GM23248 (cell line): ENCODE results near the gene DHRS3. TPM values are rescaled to one million over a fixed set of nuclear protein-coding genes. Genes with fewer than 3 reads are reported as not detected.

ENCODE experiments used
- DNase-seq: peaks from one replicate; pipeline ENCODE4 v3.0.0-alpha.2; 2015
- H2AFZ ChIP-seq: fragments of 200-600 bp; sonication (generic); 2 replicates; pipeline ENCODE4 v1.6.1; 2016; ENCODE audit warnings: antibody characterized with exemption
- H3F3A ChIP-seq: fragments of 200-600 bp; sonication (generic); 2 replicates; pipeline ENCODE4 v1.6.1; 2016; ENCODE audit warnings: mild to moderate bottlenecking, antibody characterized with exemption, mixed run types; ENCODE audit not compliant: insufficient read depth
- H3K27ac ChIP-seq: fragments of 200-600 bp; sonication (generic); 2 replicates; pipeline ENCODE4 v1.5.1; 2016; ENCODE audit warnings: mild to moderate bottlenecking
- H3K27me3 ChIP-seq: fragments of 200-600 bp; sonication (generic); replicated peaks from 2 replicates; pipeline ENCODE4 v1.6.1; 2016; ENCODE audit warnings: mild to moderate bottlenecking; ENCODE audit not compliant: insufficient read depth
- H3K36me3 ChIP-seq: fragments of 200-600 bp; sonication (generic); 2 replicates; pipeline ENCODE4 v1.6.1; 2016; ENCODE audit warnings: low read depth, mild to moderate bottlenecking
- H3K4me1 ChIP-seq: fragments of 200-600 bp; sonication (generic); 2 replicates; pipeline ENCODE4 v1.6.1; 2016; ENCODE audit warnings: mild to moderate bottlenecking; ENCODE audit not compliant: insufficient read depth
- H3K4me2 ChIP-seq: fragments of 200-600 bp; sonication (generic); one replicate; pipeline ENCODE4 v1.6.1; 2016; ENCODE audit warnings: mild to moderate bottlenecking; ENCODE audit not compliant: unreplicated experiment
- H3K4me3 ChIP-seq: fragments of 200-600 bp; sonication (generic); 2 replicates; pipeline ENCODE4 v1.5.1; 2016; ENCODE audit warnings: mild to moderate bottlenecking
- H3K79me2 ChIP-seq: fragments of 200-600 bp; sonication (generic); 2 replicates; pipeline ENCODE4 v1.6.1; 2016; ENCODE audit warnings: mild to moderate bottlenecking; ENCODE audit not compliant: insufficient read depth
- H3K9ac ChIP-seq: fragments of 200-600 bp; sonication (generic); 2 replicates; pipeline ENCODE4 v1.6.1; 2016; ENCODE audit warnings: mild to moderate bottlenecking
- H3K9me2 ChIP-seq: fragments of 200-600 bp; sonication (generic); 2 replicates; pipeline ENCODE4 v1.6.1; 2016; ENCODE audit warnings: mixed run types, mild to moderate bottlenecking, moderate library complexity; ENCODE audit not compliant: insufficient read depth
- H3K9me3 ChIP-seq: fragments of 200-600 bp; sonication (generic); one replicate; pipeline ENCODE4 v1.6.1; 2017; ENCODE audit warnings: low read depth
- H4K20me1 ChIP-seq: fragments of 200-600 bp; sonication (generic); 2 replicates; pipeline ENCODE4 v1.6.0; 2016; ENCODE audit not compliant: insufficient read depth
- EZH2 ChIP-seq: fragments of 200-600 bp; sonication (generic); IDR thresholded peaks from 2 replicates; pipeline ENCODE4 v1.6.1; 2018; ENCODE audit warnings: antibody characterized with exemption, mild to moderate bottlenecking; ENCODE audit not compliant: insufficient read depth, poor library complexity, severe bottlenecking
- EZH2phosphoT487 ChIP-seq: fragments of 200-600 bp; sonication (generic); IDR thresholded peaks from 2 replicates; pipeline ENCODE4 v1.6.1; 2018; ENCODE audit warnings: antibody characterized with exemption, moderate library complexity, mild to moderate bottlenecking, low read depth; ENCODE audit not compliant: insufficient read depth
- WGBS, 2 experiments: methylation state at CpG; one replicate each; pipeline ENCODE4 v1.1.6; 2015 to 2017; ENCODE audit warnings: low lambda C conversion rate in 2 of 2, low coverage in 1 of 2; ENCODE audit errors: missing lambda C conversion rate in 2 of 2; 5-methylcytosine and 5-hydroxymethylcytosine counted together
- in situ Hi-C: fragments of 300-500 bp; cut with MboI; formaldehyde crosslinking; loops from 2 replicates; pipeline ENCODE4 v1.15.0; 2020
- polyA plus RNA-seq: library from polyadenylated mRNA; unstranded; fragments of >200 nt; fragmentation: Nextera tagmentation; extraction: Ambion mirVana; gene quantifications from 2 replicates; pipeline ENCODE4 v1.2.1, GENCODE V29; 2016
- total RNA-seq: library from RNA; depleted of rRNA; stranded (reverse); fragments of >200 nt; shearing (Covaris generic); gene quantifications from 2 replicates; pipeline ENCODE4 v1.2.3, GENCODE V29; 2014

DHRS3 gene
- total and polyA plus RNA-seq, 2 experiments from 2014 or later, result 55.2 to 120 TPM

- H3F3A ChIP-seq, result no peaks in the 10 kb centered on the region
- H3K4me3 ChIP-seq, result no peak overlapping the region
- no peak for DNase-seq
- no peaks in the 10 kb centered on the region for H3K79me2 ChIP-seq
- H3K4me2 ChIP-seq, result no peak overlapping the region
- no peak overlapping the region for H2AFZ ChIP-seq
- peaks cover 5% of the 10 kb centered on the region; the same call in 1 of the 2 replicates for H3K36me3 ChIP-seq
- 69 to 74% methylated on average over 3 of the region's 3 CpGs for WGBS, 2 experiments
- in situ Hi-C loops, result no loop called here
- TF ChIP-seq EZH2phosphoT487 (no peak), EZH2 (no peak)
- H3K27me3 ChIP-seq, result no peaks in the 10 kb centered on the region
- no peaks in the 10 kb centered on the region for H3K9me2 ChIP-seq
- no peak overlapping the region for H3K9ac ChIP-seq
- 0 out of 2 replicates have a peak, but pooled peaks cover 2% of the 10 kb centered on the region for H3K4me1 ChIP-seq
- no peak overlapping the region for H3K27ac ChIP-seq
- no peaks in the 10 kb centered on the region for H3K9me3 ChIP-seq
- H4K20me1 ChIP-seq, result no peaks in the 10 kb centered on the region
Observed at GRCh38 chr1:12562955-12563576, 54.9 kb downstream of the DHRS3 start.

GRCh38 chr1:12561121-12561520 is 56.9 kb downstream of the DHRS3 start:
- no peak overlapping the region for H2AFZ ChIP-seq
- DNase-seq, result no peak
- no peaks in the 10 kb centered on the region for H3K79me2 ChIP-seq
- H3K27me3 ChIP-seq, result no peaks in the 10 kb centered on the region
- no peaks in the 10 kb centered on the region for H3K36me3 ChIP-seq
- WGBS, 2 experiments, result 77 to 92% methylated on average over 7 of the region's 7 CpGs
- H4K20me1 ChIP-seq, result no peaks in the 10 kb centered on the region
- H3K4me2 ChIP-seq, result no peak overlapping the region
- H3K9me2 ChIP-seq, result no peaks in the 10 kb centered on the region
- H3K9ac ChIP-seq, result no peak overlapping the region
- peaks cover 16% of the 10 kb centered on the region for H3K4me1 ChIP-seq
- no peaks in the 10 kb centered on the region for H3K9me3 ChIP-seq
- in situ Hi-C loops, result no loop called here
- no peak for TF ChIP-seq EZH2
- TF ChIP-seq EZH2phosphoT487, result no peak
- no peak overlapping the region for H3K27ac ChIP-seq
- no peak overlapping the region for H3K4me3 ChIP-seq
- peaks cover 6% of the 10 kb centered on the region; the same call in 1 of the 2 replicates for H3F3A ChIP-seq

GRCh38 chr1:12556957-12557935 is 60.8 kb downstream of the DHRS3 start:
- peak overlapping the region; percentile 55 for H3K9ac ChIP-seq
- peaks cover 13% of the 10 kb centered on the region for H3K4me1 ChIP-seq
- H2AFZ ChIP-seq, result peak overlapping the region; percentile 38; the same call in 1 of the 2 replicates
- no peak for TF ChIP-seq EZH2phosphoT487
- TF ChIP-seq EZH2, result no peak
- peak overlapping the region; percentile 83 for H3K27ac ChIP-seq
- DNase-seq, result peak; percentile 71
- no peaks in the 10 kb centered on the region for H3K27me3 ChIP-seq
- 76 to 81% methylated on average over 17 of the region's 17 CpGs for WGBS, 2 experiments
- peaks cover 6% of the 10 kb centered on the region; the same call in 1 of the 2 replicates for H3F3A ChIP-seq
- H3K4me2 ChIP-seq, result peak overlapping the region; percentile 46
- no peaks in the 10 kb centered on the region for H3K9me3 ChIP-seq
- H4K20me1 ChIP-seq, result no peaks in the 10 kb centered on the region
- H3K36me3 ChIP-seq, result no peaks in the 10 kb centered on the region
- H3K9me2 ChIP-seq, result no peaks in the 10 kb centered on the region
- H3K79me2 ChIP-seq, result no peaks in the 10 kb centered on the region
- in situ Hi-C loops, result no loop called here
- no peak overlapping the region for H3K4me3 ChIP-seq

GRCh38 chr1:12556368-12556930 is 61.6 kb downstream of the DHRS3 start:
- H3K27ac ChIP-seq, result peak overlapping the region; percentile 83
- peaks cover 6% of the 10 kb centered on the region; the same call in 1 of the 2 replicates for H3F3A ChIP-seq
- H3K9ac ChIP-seq, result peak overlapping the region; percentile 55
- H4K20me1 ChIP-seq, result no peaks in the 10 kb centered on the region
- H2AFZ ChIP-seq, result peak overlapping the region; percentile 38; the same call in 1 of the 2 replicates
- H3K4me2 ChIP-seq, result peak overlapping the region; percentile 46
- no peak for TF ChIP-seq EZH2
- no peaks in the 10 kb centered on the region for H3K79me2 ChIP-seq
- DNase-seq, result peak; percentile 84
- WGBS, 2 experiments, result 13 to 20% methylated on average over 9 of the region's 9 CpGs
- H3K9me2 ChIP-seq, result no peaks in the 10 kb centered on the region
- in situ Hi-C loops, result no loop called here
- H3K9me3 ChIP-seq, result no peaks in the 10 kb centered on the region
- no peaks in the 10 kb centered on the region for H3K36me3 ChIP-seq
- peaks cover 13% of the 10 kb centered on the region for H3K4me1 ChIP-seq
- H3K4me3 ChIP-seq, result no peak overlapping the region
- no peaks in the 10 kb centered on the region for H3K27me3 ChIP-seq
